ENCODE measurements around the gene KIF4A.
"Not testable (repeated sequence)": the region's sequence is repeated elsewhere in the genome, so short reads cannot be mapped to it uniquely, and the experiment has no call there.

Gene KIF4A

DNA sequence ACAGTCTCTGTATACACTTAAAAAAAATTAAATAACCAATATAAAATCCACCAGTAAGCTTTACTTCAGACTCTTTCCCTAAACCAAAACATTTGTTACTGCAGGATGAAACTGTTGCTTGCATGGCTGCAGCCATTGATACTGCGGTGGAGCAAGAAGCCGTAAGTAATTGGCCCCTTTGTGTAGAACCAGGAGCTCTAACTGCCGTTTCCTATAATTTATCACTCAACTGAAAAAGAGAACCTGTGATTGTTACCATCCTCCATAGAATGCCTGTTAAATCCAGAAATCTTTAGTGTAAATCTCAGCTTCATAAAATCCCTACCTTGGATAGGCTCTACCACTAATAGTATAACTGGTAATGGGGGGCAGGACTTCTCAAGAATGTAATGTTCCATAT lies 62.6 kb downstream of the KIF4A start:
- TF ChIP-seq, protein P1, sequence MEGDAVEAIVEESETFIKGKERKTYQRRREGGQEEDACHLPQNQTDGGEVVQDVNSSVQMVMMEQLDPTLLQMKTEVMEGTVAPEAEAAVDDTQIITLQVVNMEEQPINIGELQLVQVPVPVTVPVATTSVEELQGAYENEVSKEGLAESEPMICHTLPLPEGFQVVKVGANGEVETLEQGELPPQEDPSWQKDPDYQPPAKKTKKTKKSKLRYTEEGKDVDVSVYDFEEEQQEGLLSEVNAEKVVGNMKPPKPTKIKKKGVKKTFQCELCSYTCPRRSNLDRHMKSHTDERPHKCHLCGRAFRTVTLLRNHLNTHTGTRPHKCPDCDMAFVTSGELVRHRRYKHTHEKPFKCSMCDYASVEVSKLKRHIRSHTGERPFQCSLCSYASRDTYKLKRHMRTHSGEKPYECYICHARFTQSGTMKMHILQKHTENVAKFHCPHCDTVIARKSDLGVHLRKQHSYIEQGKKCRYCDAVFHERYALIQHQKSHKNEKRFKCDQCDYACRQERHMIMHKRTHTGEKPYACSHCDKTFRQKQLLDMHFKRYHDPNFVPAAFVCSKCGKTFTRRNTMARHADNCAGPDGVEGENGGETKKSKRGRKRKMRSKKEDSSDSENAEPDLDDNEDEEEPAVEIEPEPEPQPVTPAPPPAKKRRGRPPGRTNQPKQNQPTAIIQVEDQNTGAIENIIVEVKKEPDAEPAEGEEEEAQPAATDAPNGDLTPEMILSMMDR (IDR thresholded peaks at IDR 0.05; ENCODE audit: insufficient read depth, low read depth, low read length, missing control alignments), result no peak
- no peak for DNase-seq (ENCODE audit: low read depth)
- no peak overlapping the region for H3K4me3 ChIP-seq (ENCODE audit: low read depth, low read length)

DNA sequence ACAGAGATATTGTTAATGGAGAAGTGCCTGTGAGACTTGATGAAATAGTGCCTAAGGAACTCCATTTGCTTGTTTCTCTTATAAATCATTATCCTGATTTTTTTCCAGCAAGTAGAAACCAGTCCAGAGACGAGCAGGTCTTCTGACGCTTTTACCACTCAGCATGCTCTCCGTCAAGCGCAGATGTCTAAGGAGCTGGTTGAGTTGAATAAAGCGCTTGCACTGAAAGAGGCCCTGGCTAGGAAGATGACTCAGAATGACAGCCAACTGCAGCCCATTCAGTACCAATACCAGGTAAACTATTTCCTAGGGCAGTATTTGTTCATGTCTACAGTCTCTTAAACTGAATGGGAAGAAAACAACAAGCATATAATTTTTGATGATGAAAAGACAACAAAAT lies 63.6 kb downstream of the KIF4A start:
- TF ChIP-seq, protein P1 (IDR thresholded peaks at IDR 0.05; ENCODE audit: insufficient read depth, low read depth, low read length, missing control alignments), result no peak
- H3K4me3 ChIP-seq (ENCODE audit: low read depth, low read length), result no peak overlapping the region
- DNase-seq (ENCODE audit: low read depth), result no peak

DNA sequence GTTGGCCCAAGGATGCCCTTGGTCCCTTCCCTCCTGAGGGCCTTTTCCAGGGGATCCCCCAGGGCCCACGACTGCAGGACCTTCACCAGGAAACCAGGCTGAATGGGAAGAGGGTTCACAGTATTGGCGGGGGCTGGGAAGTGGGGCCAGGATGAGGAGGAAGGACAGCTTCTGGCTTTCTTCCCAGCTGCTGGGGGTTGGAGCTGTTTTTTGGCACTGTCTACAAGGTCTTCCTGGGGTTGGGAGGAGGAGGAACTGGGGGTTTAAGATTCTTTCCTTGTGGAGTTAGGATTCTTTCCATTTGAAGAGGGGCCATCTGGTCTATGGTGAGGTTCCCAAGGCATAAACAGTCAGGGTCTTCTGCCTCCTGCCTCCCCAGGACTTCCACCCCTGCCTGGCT lies 64.8 kb downstream of the KIF4A start:
- TF ChIP-seq, protein P1 (IDR thresholded peaks at IDR 0.05; ENCODE audit: insufficient read depth, low read depth, low read length, missing control alignments), result no peak
- DNase-seq (ENCODE audit: low read depth), result no peak
- no peak overlapping the region for H3K4me3 ChIP-seq (ENCODE audit: low read depth, low read length)

DNA sequence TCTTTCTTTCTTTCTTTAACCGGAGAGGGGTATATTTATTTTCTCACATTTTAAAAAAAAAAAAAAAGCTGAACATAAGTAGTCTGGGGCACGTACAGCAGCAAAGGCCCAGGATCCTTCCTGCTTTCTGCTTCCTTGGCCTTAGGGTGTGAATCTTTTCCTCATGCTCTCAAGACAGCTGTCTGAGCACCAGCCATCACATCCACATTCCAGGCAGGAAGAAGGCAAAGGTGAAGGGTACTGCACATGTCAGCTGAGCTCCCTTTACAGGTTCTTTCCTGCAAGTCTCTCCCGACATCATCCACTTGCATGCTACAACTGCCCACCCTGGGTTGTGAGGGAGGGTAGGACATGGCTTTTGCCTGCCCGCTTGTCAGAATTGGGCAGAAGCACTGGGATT lies 69.6 kb downstream of the KIF4A start:
- no peak for DNase-seq (ENCODE audit: low read depth)
- H3K4me3 ChIP-seq (ENCODE audit: low read depth, low read length), result no peak overlapping the region
- TF ChIP-seq, protein P1 (IDR thresholded peaks at IDR 0.05; ENCODE audit: insufficient read depth, low read depth, low read length, missing control alignments), result no peak

DNA sequence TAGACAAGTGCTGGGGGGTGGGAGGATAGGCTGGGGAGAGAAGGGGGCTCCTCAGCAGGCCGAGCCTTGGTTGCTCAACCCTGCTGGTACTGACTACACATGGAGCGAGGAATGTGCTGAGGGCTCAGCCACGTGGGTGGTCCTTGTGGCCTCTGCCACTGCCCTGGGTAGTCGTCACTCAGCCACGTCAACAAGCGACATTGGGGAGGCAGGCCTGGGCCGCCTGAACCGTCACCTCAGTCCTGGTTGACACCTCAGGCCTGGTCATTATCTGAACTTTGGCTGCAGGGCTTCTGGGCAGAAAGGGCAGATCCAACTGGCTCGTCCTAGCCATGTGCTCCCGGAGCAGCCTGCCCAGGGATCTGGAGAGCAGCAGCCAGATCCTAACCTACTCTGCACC lies 70.5 kb downstream of the KIF4A start:
- TF ChIP-seq, protein P1 (IDR thresholded peaks at IDR 0.05; ENCODE audit: insufficient read depth, low read depth, low read length, missing control alignments), result no peak
- DNase-seq (ENCODE audit: low read depth), result no peak

DNA sequence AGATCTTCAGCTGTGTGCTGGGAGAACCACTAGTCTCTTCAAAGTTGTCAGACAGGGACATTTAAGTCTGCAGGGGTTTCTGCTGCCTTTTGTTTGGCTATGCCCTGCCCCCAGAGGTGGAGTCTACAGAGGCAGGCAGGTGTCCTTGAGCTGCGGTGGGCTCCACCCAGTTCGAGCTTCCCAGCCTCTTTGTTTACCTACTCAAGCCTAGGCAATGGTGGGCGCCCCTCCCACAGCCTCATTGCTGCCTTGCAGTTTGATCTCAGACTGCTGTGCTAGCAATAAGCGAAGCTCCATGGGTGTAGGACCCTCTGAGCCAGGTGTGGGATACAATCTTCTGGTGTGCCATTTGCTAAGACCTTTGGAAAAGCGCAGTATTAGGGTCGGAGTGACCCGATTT lies 78.8 kb downstream of the KIF4A start:
- not testable (repeated sequence) for DNase-seq (ENCODE audit: low read depth); H3K4me3 ChIP-seq (ENCODE audit: low read depth, low read length)

More for the DNA sequence above, 70.5 kb downstream of the KIF4A start:
- no peak overlapping the region for H3K4me3 ChIP-seq (ENCODE audit: low read depth, low read length)

DNA sequence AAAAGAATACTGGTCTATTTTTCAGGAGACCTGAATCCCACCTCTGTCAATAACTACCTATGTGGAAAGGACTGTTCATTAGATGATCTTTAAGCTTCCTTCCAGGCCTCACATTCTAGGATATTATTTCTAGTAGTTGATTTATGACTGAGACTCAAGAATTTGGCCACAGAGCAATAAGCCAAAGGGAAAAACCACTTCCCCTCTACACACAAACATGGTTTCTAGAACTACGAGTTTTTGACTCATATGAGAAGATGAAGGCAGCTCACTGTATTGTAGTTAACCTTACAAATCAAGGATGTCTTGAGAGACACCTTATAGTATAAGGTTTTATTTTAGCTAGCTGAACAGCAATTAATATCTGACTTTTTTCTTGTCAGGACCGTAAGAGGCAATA lies 96.3 kb downstream of the KIF4A start:
- TF ChIP-seq, protein P1 (IDR thresholded peaks at IDR 0.05; ENCODE audit: insufficient read depth, low read depth, low read length, missing control alignments), result no peak
- no peak overlapping the region for H3K4me3 ChIP-seq (ENCODE audit: low read depth, low read length)
- DNase-seq (ENCODE audit: low read depth), result no peak

Measured in GM12865 (cell line).